HG02938 (cell line): ENCODE data around the gene ADAT3.
"Not testable (repeated sequence)": the region's sequence is repeated elsewhere in the genome, so short reads cannot be mapped to it uniquely, and the experiment has no call there.

Experiments
- ATAC-seq: cut with Tn5 transposase; IDR thresholded peaks from one replicate; pipeline ENCODE4 v1.9.1; 2021; ENCODE audit warnings: mild to moderate bottlenecking, moderate library complexity; ENCODE audit not compliant: unreplicated experiment

Gene ADAT3

DNA sequence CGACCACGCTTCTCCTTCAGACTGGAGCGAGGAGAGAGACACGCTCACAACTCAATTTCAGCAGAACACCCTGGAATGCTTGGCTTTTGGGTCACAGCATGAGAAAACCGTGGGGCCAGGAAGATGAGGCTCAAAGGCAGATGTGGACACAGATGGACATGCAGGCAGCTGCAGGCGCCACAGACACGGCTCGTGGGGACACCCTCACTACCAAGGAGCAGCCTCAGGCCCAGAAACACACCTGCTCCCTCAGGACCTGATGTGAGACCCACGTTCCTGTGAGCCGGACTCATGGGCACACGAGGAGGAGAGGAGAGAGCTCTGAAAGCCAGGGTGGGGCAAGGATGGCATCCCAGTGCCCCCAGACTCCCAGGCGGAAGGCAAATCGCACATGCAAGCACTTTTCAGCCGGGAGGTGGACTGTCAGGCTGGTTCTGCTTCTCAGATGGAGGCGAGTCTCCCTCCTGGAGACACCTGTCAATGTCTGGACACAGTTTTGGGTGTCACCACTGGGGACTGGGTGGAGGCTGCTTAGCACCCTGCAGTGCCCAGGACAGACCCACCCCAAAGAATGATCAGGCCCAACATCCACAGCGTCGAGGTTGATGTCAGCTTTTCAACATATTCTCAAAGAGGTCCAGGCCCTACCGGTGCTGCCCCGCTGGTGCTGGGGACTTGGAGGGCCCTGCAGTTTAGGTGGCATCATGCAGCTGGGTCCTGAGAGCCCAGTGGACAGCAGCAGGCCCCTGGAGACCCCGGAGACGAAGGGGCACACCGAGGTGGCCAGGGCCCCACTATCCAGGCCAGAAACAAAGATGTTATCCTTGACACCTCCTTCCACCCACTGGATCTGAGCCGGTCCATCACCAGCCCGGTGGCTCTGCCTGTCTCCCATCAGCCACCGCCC lies 22.2 kb upstream of the ADAT3 start:
- no peak for ATAC-seq

DNA sequence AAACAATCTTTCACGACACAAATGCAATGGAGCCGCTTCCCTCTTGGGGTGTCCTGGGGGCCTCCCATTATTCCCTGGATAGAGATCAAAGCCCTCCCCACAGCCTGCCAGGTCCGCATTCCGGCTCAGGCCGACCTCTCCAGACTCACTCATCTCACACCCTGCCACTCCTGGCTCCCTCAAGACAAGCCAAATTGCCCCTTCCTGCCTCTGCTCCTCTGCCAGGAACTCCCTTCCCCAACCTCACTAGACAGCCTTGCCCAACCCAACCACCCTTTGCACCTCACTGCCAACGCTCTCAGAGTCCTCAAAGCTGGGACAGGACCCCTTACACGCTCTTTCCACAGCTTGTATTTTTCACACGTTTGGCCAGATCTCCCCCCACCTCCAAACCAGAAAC lies 21.4 kb upstream of the ADAT3 start:
- no peak for ATAC-seq

DNA sequence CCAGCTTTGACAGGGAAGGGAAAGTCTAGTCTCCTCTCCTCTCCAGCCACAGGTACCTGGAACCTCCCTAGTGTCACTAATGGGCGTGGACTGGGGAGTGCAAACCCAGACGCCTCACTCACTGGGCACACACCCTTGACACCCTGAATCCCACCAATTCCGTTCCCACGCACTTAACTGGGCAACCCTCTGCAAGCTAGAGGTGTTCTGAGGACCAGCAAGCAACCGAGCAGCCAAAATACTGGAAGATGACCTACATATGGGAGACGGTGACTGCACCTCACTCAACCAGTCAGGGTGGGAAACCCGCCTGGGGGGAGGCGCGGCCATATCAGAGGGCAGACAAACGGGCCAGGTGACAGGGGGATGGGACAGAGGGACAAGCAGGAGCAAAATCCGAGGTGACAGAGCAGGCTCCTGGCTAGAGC lies 20.9 kb upstream of the ADAT3 start:
- ATAC-seq = no peak

DNA sequence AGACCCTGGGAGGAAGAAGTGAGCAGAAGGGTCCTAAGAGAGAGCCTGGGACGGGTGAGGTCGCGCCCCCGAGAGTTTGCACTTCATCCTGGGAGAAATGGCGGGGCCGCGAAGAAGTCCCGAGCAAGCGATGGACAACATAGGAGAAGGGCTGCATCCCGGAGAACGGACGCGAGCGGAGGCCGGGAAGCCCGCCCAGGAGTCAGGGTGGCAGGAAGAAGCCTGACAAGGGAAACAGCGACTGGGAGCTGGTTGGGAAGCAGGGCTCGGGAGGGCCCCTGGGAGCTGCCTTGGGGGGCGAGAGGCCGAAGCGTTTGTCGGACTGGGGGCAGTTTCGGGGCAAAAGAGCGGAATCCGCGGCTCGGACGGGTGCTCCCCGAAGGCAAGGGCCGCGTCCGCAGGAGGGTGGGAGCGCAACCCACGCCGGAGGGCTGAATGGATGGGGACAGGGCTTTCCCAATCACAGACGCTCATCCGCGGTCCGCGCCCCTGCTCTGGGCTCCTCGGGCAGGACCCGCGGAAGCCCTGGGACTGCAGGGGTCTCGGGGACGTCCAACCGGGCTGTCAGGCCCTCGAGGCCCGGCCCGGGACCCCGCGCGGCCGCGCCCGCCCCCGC lies 20.4 kb upstream of the ADAT3 start:
- peak; percentile 15 for ATAC-seq

DNA sequence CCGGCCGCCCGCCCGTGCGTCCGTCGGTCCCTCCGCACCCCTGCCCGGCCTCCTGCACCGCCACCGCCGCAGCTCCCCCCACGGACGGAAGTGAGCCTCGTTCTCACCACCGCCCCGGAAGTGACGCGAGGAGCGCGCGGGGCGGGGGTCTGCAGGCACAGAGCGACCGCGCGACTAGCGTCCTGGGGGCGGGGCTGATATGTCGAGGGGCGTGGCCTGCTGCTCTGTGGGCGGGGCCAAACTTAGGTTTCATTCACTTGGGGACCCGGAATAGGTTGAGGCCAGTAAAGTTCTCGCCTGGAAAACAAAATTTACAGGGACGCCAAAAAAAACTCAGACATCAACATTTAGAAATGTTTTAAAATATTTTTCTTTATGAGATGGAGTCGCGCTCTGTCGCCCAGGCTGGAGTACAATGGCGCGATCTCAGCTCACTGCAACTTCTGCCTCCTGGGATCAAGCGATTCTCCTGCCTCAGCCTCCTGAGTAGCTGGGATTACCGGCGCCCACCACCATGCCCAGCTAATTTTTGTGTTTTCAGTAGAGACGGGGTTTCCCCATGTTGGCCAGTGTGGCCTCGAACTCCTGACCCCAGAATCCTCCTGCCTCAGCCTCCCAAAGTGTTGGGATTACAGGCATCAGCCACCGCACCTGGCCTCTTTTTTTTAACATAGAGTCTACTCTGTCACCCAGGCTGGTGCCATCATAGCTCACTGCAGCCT lies 19.6 kb upstream of the ADAT3 start, which contains the start of gene ABHD17A:
ABHD17A (minus strand) TSS at position 99 of the 722 bp plus-strand sequence. CDS start 3,930 bp downstream, outside the sequence.
- peak; percentile 64 for ATAC-seq

DNA sequence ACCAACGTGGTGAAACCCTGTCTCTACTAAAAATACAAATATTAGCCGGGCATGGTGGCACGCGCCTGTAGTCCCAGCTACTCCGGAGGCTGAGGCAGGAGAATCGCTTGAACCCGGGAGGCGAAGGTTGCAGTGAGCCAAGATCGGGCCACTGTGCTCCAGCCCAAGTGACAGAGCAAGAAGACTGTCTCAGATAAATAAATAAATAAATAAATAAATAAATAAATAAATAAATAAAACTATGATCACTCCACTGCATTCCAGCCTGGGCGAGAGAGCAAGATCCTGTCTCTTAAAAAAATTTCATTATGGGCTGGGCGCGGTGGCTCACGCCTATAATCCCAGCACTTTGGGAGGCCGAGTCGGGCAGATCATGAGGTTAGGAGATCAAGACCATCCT lies 18.8 kb upstream of the ADAT3 start:
- not testable (repeated sequence) for ATAC-seq

DNA sequence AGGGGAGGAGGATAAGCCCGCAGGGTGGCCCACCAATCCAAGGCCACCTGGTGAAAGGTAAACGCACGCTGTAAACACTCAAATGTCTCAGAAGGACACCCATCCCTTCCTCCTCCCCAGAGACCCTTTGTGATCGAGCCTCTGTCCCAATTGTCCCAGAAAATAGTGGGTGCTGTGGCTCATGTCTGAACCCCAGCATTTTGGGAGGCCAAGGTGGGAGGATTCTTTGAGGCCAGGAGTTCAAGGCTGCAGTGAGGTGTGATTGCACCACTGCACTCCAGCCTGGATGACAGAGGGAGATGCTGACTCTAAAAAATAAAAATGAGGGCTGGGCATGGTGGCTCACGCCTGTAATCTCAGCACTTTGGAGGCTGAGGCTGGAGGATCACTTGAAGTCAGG lies 16.8 kb upstream of the ADAT3 start:
- no peak for ATAC-seq

DNA sequence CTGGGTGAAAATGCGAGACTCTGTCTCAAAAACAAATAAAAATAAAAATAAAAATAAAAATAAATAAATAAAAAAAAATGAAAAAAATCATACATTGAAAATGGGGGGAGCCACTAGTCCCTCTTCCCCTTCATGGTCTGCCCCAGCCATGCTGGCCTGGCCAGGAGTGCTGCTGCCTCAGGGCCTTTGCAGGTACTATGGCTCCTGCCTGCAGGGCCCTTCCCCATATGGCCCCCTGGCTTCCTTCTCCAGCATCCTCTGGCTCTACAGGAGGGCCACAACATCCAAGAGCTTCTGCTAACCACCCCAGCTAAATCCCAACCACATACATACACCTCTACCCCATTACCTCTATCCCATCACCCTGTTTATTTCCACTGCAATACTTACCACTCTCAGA lies 15.3 kb upstream of the ADAT3 start:
- ATAC-seq = no peak

DNA sequence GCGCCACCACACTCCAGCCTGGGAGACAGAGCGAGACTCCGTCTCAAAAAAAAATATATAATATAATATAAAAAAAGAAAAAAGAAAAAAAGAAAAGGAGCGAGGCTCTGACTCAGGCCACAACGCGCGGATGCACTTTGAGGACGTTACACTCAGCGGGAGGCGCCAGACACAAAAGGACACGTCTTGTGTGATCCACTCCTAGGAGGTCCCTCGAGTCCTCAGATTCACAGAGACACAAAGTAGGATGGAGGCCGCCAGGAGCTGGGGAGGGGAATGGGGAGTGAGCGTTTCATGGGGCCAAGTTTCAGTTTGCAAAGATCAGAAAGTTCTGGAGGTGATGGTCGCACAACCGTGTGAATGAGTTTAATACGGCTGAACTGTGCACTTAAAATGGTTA lies 11.4 kb upstream of the ADAT3 start:
- ATAC-seq = no peak

DNA sequence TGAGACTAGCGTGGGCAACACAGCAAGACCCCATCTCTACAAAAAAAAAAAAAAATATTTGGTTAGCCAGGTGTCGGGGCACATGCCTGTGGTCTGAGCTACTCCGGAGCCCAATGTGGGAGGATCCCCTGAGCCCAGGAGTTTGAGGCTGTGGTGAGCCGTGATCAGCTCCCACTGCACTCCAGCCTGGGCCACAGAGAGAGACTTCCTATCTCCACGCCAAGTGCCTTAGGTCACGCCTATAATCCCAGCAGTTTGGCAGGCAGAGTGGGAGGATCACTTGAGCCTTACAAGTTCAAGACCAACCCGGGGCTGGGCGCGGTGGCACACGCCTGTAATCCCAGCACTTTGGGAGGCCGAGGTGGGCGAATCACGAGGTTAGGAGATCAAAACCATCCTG lies 8.7 kb upstream of the ADAT3 start:
- ATAC-seq = no peak

DNA sequence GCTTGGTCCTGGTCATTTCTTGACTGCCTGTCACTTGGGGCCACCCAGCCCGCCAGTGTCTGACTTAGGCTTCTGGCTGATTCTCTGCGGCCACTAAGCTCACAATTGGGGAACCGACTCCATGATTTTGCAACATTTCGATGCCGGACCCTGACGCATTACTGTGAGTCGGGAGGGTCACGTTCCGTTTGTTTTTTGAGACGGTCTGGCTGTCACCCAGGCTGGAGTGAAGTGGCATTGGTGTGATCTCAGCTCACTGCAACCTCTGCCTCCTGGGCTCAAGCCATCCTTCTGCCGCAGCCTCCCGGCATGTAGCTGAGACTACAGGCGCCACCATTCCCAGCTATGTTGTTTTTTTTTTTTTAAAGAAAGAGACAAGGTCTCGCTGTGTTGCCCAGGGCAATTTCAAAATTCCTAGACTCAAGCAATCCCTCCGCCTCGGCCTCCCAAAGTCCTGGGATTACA lies 3.2 kb upstream of the ADAT3 start:
- no peak for ATAC-seq

DNA sequence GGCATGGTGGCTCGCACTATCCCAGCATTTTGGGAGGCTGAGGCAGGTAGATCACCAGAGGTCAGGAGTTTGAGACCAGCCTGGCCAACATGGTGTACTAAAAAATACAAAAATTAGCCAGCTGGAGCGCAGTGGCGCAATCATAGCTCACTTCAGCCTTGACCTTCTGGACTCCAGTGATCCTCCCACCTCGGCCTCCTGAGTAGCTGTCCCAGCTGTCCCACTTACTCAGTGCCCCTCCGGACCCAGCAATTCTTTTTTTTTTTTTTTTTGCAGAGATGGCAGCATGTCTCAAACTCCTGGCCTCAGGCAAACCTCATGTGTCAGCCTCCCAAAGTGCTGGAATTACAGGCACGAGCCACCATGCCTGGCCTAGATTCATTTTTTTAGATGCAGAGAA lies 2.3 kb upstream of the ADAT3 start:
- no peak for ATAC-seq

DNA sequence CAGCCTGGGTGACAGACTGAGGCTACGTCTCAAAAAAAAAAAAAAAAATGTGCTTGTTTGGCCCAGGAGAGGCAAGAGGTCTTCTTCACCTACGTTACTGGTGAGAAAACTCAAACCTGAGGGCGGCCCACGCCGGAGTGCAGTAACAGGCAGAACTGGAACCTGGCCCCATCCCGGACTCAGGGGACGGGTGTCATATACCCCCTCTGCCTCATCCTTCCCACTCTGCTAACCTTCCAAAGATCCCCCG lies 414 bp upstream of the ADAT3 start:
- ATAC-seq = peak; percentile 12

DNA sequence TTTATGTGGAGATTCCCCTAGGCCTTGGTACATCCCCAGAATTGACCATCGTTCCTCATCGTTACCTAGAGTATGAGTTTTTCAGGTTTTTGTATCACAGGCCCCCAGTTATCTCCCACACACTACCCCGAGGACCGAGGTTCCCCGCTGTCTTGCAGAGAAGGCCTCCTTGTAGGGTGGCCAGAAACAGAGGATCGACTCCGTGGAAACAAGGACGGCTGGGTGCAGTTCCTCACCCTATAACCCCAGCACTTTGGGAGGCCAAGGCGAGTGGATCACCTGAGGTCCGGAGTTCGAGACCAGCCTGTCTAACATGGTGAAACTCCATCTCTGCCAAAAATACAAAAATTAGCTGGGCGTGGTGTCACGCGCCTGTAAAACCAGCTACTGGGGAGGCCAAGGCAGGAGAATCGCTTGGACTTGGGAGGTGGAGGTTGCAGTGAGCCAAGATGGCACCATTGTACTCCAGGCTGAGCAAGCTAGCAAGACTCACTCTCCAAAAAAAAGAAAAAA lies 720 bp downstream of the ADAT3 start:
- no peak for ATAC-seq

DNA sequence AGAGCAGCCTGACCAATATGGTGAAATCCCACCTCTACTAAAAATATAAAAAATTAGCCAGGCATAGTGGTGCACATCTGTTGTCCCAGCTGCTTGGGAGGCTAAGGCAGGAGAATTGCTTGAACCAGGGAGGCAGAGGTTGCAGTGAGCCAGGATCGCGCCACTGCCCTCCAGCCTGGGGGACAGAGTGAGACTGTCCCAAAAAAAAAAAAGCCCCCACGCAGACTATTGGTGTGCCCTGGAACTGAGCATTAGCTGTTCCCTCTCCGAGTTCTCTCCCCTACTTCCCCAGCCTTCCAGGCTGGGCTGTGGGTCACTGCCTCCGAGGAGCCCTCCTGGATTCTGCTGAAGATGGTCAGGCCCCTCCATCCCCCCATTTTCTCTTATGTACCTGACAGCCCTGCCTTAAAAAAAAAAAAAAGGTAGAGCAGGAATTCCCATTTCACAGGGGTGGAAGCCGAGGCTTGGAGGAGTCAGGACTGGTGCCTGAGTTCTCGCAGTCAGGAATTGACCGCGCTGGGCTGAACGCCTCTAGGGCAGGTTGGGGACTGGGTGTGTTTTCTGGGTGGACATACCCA lies 1.9 kb downstream of the ADAT3 start:
- no peak for ATAC-seq

DNA sequence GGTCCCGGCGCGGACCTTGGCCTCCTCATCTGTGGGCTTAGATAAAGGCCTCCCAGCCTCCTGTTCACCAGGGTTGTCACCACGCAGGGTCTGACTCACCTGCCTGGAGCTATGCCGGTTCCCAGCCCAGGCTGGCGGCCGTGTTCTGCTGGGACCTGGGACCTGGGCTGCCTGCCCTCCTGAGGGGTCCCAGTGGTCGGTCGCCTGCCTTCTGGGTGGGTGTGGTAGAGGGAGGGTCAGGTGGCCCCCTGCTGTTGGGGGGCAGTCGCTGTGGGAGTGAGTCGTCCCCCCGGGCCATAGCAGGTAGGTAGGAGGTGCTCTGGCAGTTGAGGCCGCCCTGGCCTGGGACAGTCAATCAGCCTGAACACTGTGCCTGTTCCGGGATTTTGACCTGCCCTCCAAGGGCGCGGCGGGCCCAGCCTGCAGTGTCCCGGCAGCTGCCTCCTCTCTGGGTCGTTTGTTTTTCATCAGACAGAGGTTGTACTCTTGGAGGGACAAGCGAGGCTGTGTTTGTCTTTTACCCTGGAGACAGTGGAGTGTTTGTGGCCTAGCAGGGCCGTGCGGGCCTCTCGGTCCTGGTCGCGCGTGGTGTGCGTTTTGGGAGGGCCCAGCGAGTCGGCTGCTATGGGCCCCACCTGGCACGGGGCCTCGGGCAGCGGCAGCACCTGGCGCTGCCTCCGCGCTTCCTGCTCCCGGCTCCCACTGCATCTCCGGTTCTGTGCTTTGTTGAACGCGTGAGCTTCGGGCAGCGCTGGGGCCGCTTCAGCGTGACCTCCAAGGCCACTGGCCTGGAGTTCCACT lies 2.6 kb downstream of the ADAT3 start:
- no peak for ATAC-seq

DNA sequence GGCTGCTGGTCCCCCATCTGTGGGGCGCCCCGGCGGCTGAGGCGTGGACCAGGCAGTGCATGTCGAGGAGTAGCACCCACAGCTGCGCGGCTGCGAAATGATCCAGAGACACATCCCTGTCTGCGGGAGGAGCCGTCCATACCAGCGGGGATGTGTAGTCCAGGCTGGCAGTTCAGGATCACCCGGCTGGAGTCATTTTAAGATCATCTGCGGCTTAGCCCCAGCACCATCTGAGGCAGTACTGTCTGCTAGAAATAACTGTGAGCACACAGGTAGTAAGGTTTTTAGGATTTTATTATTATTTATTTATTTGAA lies 3.1 kb downstream of the ADAT3 start:
- no peak for ATAC-seq

DNA sequence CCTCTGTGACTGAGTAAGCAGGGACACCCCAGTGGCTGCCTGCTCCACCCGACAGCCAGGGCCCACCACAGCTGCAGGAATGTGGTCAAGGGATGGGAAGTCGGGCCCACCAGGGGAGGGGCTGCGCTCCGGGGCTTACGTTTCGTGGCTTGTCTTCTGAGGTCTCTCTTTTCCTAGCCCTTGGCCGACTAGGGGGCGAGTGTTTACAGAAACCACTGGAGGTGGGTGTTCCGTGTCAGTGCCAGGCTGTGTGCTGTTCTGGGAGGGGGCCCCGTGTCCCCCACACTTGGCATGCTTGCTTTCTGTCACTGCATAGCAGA lies 4.5 kb downstream of the ADAT3 start:
- no peak for ATAC-seq

DNA sequence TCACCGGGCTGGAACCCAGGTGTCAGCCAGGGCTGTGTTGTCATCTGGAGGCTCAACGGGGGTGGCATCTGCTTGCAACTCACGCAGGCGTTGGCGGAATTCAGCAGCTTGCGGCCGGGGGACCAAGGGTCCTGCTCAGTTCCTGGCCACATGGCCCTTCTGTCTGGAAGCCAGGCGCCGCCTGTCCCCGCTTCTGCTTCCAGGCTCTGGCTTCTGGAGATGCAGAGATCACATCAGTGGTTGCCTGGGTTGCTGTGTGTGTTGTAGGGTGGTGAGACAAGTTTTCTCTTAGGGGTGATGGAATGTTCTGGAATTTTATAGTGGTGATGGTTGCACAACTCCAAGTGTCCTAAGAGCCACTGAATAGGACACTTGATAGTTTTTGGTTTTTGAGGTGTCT lies 5.0 kb downstream of the ADAT3 start:
- ATAC-seq = no peak

DNA sequence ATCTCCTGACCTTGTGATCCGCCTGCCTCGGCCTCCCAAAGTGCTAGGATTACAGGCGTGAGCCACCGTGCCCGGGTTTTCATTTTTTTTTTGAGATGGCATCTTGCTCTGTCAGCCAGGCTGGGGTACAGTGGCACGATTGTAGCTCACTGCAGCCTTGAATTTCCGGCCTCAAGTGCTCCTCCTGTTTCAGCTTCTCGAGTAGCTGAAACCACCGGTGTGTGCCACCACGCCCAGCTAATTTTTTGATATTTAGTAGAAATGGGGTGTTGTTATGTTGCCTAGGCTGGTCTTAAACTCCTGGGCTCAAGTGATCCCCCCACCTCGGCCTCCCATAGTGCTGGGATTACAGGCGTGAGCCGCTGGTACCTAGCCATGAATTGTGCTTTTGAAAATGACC lies 5.9 kb downstream of the ADAT3 start:
- no peak for ATAC-seq

DNA sequence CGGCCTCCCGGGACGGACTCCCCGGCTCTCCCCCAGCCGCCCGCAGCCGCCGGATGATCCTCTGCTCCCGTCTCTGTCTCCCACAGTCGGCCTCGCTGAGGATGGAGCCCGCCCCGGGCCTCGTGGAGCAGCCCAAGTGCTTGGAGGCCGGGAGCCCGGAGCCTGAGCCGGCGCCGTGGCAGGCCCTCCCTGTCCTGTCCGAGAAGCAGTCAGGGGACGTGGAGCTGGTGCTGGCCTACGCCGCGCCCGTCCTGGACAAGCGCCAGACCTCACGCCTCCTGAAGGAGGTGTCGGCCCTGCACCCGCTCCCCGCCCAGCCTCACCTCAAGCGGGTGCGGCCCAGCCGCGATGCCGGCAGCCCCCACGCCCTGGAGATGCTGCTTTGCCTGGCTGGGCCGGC lies 6.8 kb downstream of the ADAT3 start:
- no peak for ATAC-seq
